T-helper 1 cell treated with Interleukin-12 subunit alpha and Interleukin-12 subunit beta and Interleukin-4 antibody, amounts not matched to agents 30 ng/mL and 1 ng/mL, for 36 hours (primary cell): Measurements from ENCODE around the gene ITPR2. TPM values are rescaled to one million over a fixed set of nuclear protein-coding genes. Genes with fewer than 3 reads are reported as not detected.

Experiments
- intact Hi-C: fragments of 100-400 bp; cut with micrococcal nuclease; formaldehyde crosslinking; loops from one replicate; pipeline ENCODE4 v1.15.1; 2024
- total RNA-seq: library from RNA; stranded (reverse); gene quantifications from 2 replicates; pipeline ENCODE4 v1.2.3, GENCODE V29; 2022

Gene ITPR2
- total RNA-seq, 1 donor from 2014 or later, result 60.9 TPM

- intact Hi-C loops, result no loop called here
Measured at GRCh38 chr12:26711072-26711471, 121.9 kb downstream of the ITPR2 start.

- intact Hi-C loops, result no loop called here
Measured at GRCh38 chr12:26705851-26706250, 127.1 kb downstream of the ITPR2 start.

DNA sequence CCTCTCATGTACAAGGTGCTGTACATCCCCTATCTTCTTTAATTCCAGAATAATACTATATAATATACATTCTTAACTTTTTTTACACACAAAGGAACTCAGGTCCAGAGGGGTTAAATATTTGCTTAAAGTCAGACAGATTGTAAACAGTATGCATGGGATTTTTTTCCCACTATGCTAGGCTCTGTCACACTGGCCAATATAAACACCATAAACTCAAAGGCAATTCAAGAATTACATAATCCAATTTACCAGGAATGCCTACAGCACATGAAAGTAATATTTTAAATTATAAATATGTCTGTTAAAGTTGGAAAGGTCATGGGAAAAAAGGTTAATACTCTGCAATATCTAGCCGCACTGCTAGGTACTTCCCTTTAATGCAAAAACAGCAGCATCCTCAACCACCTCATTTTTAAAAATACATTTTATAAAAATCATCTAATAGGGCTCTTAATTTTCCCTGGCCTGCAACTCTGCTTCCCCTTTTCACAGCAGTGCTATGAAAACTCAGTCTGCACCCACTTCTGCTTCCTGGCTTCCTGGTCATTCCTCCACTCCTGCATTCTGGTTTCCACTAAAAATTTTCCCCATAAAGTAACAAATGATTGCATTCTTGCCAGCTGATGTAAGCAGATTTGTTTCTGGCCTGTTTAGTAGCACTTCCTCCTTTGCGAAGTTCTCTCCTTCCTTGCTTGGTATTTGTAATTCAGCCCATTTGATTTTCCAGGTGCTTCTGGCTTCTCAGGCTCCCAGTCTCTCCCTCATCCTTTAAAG, 128.1 kb downstream of the ITPR2 start:
- intact Hi-C loops, result loop anchor here (5.0 kb wide), 1 partner anchor 273 kb away; no protein-coding TSS in a partner anchor

DNA sequence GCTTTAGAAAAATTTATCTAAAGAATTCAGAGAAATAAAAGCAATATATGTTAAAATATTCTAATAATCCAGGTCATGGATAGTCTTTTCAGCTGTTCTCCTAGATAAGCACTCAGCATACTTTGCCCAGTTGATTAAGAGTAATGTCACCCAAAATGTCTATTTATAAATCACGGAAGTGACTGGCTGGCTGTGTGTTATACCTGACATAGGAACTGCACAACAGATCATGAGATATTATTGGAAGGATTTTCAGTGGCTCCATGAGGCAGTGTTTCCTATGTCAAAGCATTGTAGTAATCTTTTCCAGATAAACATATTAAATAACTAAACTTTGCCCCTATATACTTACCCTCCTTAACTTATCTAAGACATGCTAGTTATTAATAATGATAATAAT, 128.8 kb downstream of the ITPR2 start:
- intact Hi-C loops, result loop anchor here (5.0 kb wide), 1 partner anchor 272 kb away; no protein-coding TSS in a partner anchor

DNA sequence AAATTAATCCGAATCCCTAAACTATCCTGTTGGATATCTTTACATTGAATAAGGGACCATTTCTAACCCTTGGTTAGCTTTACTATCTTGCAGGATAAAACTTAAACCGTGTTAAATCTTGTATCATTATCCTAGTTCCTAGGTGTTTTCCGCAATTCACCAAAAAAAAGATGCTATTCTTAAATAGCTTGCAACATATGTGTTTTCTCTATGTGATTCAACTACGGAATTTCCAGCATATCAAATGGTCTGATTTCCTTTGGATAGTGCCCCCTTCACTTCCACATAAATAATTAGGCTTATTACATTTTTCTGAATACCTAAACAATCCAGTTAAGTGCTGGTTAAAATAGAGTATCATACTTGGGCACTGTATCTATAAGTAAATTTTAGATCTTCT, 130.3 kb downstream of the ITPR2 start:
- intact Hi-C loops, result loop anchor here (5.0 kb wide), 1 partner anchor 270 kb away; no protein-coding TSS in a partner anchor

DNA sequence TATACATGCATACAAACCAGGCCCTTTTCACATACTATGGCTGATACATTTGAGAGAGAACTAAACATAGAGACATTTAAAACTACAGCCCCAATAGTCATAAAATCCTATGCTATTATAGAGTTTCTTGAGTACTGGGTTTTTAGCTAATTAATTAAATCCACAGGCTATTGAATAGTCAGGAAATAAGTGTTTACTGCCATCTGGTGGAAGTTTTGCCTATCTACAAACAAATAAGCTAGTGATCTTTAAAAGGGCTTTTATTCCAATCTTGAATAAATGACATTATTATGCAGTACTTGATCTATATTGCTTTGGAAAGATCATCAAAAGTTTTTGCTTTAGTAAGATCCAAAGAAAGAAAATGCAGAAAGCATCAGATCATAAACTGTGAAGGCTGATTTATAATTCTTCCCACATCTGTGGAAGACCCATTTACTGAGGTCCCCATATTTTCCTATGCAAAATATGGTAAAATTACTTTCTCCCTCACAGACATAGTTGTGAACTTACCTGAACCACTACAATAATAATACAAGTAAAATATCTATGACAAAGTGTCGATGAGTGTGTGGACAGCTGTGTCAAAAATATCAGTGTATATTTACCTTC, 131.3 kb downstream of the ITPR2 start:
- intact Hi-C loops, result loop anchor here (1.0 to 5.0 kb wide), 4 partner anchors 183 to 604 kb away; no protein-coding TSS in a partner anchor

- intact Hi-C loops, result loop anchor here (2.0 to 5.0 kb wide), 2 partner anchors 184 to 268 kb away; no protein-coding TSS in a partner anchor
Measured at GRCh38 chr12:26700430-26700829, 132.6 kb downstream of the ITPR2 start.

- intact Hi-C loops, result no loop called here
Measured at GRCh38 chr12:26699237-26699636, 133.8 kb downstream of the ITPR2 start.

GRCh38 chr12:26698186-26698585, 134.8 kb downstream of the ITPR2 start:
- intact Hi-C loops, result no loop called here

DNA sequence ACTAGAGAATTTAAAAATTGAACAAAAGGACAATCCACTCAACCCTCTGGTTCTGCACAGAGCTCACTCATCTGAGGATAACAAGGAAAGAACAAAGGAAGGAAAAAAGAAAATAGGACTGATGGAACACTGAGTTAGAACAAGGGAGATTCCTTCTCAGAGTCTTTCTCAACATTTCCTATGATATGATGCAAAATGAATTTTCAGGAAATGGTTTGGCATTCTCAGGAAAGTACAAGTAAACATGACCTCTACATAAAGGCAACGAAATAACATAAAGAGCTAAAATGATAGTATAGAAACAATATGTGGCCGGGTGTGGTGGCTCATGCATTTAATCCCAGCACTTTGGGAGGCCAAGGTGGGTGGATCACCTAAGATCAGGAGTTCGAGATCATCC, 135.8 kb downstream of the ITPR2 start:
- intact Hi-C loops, result no loop called here

DNA sequence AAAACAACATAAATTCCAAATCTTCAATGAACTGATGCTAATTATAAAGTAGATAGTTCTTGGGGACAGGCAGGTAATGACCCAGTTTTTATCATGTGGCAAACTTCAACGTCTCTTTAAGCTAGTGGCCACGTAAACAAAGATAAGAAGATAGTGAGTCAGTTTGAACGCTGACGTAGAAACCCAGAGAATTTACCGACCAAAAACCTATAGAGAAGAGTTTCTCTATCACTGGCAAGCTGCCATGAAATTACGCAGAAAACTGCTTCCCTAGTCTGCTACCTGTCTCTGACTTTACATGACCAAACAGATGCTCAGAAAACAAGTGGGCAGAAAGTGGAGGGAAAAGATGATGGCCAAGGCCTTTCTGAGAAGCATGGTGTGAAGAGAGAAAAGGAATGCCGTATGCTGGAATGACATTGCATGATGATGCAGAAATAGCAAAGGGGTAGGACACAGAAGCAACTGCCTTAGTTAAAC, 136.3 kb downstream of the ITPR2 start:
- intact Hi-C loops, result no loop called here

- intact Hi-C loops, result no loop called here
Measured at GRCh38 chr12:26696048-26696612, 136.9 kb downstream of the ITPR2 start.

DNA sequence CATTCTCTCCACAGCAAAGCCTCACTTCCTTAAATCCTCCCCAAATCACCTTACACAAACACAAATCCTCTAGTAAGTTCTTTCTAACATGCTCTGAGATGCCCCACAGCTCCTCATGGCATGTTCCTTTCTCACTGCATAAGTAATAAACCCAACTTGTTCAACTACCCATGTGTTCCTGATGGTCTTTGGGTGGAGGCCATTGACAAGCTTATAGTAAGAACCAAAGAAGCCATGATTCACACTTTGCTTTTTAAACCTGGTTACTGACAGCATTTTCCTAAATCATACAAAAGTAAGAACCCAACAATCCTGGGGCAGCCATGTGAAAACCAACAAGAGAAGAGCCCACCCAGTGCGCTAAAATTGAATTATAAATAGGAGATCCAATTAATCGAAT, 138.6 kb downstream of the ITPR2 start:
- intact Hi-C loops, result no loop called here

- intact Hi-C loops, result no loop called here
Measured at GRCh38 chr12:26692407-26692806, 140.6 kb downstream of the ITPR2 start.

DNA sequence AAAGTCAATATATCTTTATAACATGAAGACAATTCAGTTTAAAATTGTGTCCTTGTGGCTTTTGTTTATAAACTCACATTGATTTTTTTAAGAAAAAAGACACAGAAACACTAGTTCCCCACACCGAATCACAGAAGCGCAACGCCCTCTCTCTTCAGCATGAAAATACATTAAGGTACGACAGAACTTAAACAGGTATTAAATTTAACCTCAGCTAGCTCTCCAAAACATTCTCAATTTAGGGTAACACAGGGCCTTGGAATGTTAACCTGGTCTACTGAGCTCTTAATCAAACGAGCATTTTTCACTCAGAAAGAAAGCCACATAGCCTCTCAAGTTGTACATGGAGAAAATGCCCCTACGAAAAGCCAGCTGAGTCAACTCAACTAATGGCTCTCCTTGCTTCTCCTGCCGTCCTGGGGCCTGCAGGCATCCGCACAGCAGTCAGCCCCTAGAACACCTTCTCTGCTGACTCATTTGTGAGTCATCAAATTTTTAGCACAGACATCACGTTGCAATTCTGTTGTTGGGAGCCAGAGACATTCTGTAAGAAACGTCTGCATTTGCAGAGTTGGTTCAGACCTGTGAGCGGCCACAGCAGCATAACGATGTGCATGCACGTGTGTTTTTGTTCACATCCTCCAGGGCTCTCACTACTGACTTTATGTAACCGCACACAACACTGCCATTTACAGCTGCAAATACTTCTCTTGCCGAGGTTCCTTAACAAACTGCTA, 141.6 kb downstream of the ITPR2 start:
- intact Hi-C loops, result no loop called here

GRCh38 chr12:26690601-26691000, 142.4 kb downstream of the ITPR2 start:
- intact Hi-C loops, result no loop called here

DNA sequence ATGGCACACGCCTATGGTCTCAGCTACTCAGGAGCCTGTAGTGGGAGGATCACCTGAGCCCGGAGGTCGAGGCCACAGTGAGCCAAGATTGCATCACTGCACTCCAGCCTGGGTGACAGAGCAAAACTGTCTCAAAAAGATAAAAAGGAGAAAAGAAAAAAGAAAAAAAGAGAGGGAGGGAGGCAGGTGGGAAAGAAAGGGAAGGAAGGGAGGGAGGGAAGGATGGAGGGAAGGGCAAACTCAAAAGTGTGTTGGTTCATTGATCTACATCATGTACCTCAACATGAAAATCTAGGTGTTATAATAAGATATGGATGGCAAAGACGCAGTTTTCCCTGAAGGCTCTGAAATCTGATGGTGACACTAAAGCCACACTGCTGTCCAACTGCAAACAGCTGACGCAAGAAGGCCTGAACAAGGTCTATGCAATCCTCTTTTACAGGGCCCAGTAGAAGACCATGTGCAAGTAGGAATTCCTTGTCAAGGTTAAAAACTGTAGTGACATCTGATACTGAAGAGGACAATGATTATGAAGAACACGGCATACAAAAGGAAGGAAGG, 143.6 kb downstream of the ITPR2 start:
- intact Hi-C loops, result no loop called here

DNA sequence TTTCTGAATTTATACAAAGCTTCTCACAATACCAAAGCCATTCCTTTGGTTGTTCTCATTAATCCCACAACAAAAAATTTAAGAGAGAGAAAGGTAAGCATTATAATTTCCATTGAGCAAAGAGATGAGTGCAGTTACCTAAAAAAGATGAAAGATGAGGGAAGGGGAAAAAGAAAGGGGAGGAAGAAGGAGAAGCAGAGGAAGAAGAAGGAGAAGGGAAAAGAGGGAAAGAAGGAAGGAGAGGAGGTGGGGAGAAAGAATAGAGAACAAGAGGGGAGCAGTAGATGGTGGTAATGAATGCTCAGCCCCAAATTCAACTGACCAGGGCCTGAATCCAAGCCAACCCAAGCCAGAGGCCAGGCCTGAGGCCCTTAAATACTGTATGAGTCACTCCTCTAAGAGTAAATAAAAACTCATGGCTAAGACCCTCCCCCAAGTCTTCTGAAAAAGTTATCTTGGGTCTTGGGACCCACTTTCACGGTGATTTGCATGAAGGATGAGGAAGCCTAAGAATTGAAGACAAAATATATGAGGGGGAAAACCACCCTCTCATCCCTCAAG, 144.6 kb downstream of the ITPR2 start:
- intact Hi-C loops, result no loop called here

DNA sequence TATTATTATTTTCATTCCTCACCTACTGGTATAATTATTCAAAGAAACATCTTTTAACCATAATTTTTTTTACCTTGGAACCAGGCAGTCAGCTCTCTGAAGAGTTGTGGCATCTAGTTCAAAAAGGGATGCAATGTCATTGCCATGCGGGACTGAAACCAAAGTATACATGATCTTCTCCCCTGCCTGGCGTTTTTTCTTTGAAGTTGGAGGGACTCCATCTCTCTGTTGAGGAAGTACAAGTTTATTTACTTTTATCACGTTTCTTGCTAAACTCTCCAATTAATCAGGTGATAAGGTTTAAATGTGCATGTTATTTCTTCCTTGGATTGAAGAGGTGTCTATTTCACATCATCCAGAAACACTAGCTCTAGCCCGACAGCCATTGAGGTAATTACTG, 146.6 kb downstream of the ITPR2 start:
- intact Hi-C loops, result no loop called here

- intact Hi-C loops, result no loop called here
Measured at GRCh38 chr12:26684101-26684500, 148.9 kb downstream of the ITPR2 start.

- intact Hi-C loops, result no loop called here
Measured at GRCh38 chr12:26683443-26683842, 149.6 kb downstream of the ITPR2 start.
